HG03457 (cell line): ENCODE measurements around the gene OPTN.
"Not testable (repeated sequence)": the region's sequence is repeated elsewhere in the genome, so short reads cannot be mapped to it uniquely, and the experiment has no call there.

ENCODE experiments used
- ATAC-seq: cut with Tn5 transposase; IDR thresholded peaks from one replicate; pipeline ENCODE4 v1.9.1; 2021; ENCODE audit warnings: moderate number of reproducible peaks; ENCODE audit not compliant: unreplicated experiment

The OPTN gene

GRCh38 chr10:13118784-13119410 is 18.9 kb downstream of the OPTN start:
- ATAC-seq = no peak

- ATAC-seq = no peak
Observed at GRCh38 chr10:13120786-13121499, 21.0 kb downstream of the OPTN start.

DNA sequence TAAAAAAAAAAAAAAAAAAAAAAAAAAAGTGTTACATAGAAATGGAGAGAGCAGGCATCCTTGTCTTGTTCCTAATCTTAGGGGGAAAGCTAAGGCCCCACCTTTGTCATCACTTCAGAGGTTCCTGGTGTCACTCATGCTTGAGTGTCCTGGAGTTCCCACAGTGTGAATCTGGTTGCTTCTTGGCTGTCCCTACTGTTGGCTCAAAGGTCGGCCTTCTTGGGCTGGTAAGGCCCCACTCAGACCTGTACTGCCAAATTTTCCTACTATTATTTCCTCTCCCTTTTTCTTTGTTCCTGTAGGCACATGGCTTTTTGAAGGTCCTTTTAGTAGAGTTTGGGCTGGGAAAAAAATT is 21.5 kb downstream of the OPTN start:
- ATAC-seq = no peak

DNA sequence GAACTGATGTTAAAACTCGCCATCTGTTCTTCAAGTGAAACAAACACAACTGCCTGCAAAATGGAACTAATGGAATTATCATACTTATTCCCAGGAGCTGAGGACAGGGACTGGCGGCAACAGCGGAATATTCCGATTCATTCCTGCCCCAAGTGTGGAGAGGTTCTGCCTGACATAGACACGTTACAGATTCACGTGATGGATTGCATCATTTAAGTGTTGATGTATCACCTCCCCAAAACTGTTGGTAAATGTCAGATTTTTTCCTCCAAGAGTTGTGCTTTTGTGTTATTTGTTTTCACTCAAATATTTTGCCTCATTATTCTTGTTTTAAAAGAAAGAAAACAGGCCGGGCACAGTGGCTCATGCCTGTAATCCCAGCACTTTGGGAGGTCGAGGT is 36.7 kb downstream of the OPTN start:
- no peak for ATAC-seq

DNA sequence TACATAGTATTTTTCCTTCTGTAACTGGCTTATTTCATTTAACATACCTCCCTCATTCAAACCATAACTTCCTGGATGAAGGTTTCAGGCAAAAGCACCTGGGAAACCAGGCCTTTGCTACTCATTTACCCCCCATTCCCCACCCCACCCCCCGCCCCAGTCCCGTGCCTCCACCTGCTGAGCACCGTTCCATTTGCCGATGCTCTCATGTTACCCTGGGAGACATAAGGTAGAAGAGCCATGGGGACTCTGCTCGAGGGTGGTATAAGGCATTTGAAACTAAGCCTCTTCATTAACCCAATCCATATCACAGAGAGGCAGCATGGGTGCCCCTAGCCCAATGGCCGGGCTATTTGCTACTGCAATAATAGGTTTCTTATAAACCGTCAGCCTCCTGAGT is 39.2 kb downstream of the OPTN start:
- no peak for ATAC-seq

DNA sequence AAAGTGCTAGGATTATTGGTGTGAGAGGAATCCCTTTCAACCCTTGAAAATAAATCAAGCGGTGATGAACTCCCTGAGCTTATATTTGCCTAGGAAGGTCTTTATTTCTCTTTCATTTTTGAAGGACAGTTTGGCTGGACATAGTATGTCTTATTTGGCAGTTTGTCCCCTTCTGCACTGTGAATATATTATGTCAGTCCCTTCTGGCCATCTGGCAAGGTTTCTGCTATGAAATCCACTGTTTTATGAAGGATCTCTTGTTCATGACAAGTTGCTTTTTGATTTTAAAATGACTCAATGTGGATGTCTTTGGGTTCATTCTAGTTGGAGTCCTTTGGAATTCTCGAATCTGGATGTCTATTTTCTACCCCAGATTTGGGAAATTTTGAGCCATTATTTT is 39.7 kb downstream of the OPTN start:
- no peak for ATAC-seq

GRCh38 chr10:13140627-13141190 is 40.7 kb downstream of the OPTN start:
- ATAC-seq = no peak

DNA sequence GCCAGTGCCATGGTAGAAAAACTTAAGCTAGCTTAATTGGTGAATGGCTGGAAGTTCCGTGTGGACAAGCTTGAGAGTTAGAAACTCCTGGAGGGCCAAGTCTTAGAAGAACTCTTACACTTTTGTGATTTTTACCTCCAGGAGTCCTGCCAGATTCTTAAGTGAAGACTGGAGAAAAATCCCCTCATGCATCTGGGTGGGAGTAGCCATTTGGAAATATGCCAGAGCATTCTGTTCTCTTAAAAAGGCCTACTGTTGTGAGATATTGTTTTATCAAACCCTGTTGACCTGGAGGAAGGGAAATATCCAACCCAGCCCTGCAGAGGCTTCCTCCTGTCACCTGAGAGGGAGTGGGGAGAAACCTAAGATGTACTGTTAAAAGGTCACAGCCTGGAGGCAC is 43.8 kb downstream of the OPTN start:
- no peak for ATAC-seq

- no peak for ATAC-seq
Observed at GRCh38 chr10:13144814-13145213, 44.9 kb downstream of the OPTN start.

- no peak for ATAC-seq
Observed at GRCh38 chr10:13146379-13146778, 46.4 kb downstream of the OPTN start.

GRCh38 chr10:13147161-13147560 is 47.2 kb downstream of the OPTN start:
- no peak for ATAC-seq

GRCh38 chr10:13152296-13152695 is 52.3 kb downstream of the OPTN start:
- no peak for ATAC-seq

DNA sequence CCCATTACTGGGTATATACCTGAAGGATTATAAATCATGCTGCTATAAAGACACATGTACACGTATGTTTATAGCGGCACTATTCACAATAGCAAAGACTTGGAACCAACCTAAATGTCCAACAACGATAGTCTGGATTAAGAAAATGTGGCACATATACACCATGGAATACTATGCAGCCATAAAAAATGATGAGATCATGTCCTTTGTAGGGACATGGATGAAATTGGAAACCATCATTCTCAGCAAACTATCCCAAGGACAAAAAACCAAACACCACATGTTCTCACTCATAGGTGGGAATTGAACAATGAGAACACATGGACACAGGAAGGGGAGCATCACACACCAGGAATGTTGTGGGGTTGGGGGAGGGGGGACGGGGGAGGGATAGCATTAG is 55.9 kb downstream of the OPTN start:
- not testable (repeated sequence) for ATAC-seq

- ATAC-seq = no peak
Observed at GRCh38 chr10:13158401-13158800, 58.4 kb downstream of the OPTN start.

GRCh38 chr10:13160934-13161856 is 61.2 kb downstream of the OPTN start, which contains the start of gene MCM10:
Gene MCM10 (plus strand): TSS chr10:13161558. CDS start chr10:13164203, 2,645 bp downstream.
- peak; percentile 99 for ATAC-seq

DNA sequence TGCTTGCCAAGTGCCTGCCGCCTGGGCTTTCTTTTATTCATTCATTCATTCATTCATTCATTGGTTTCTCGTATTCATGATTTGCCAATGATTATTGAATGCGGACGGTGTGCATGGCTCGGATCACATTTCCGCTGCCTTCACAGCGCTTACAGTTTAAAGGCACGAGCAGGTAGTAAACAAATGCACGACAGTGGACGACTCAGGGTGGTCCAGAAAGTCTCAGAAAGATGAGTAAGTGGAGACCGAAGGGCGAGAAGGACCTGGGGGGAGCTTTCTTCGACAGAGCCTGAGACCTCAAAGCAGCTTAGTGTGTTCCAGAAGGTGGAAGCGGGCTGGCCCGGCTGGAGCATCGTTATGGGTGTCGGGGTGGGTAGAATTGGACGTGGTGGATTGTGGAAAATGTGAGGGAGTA is 61.9 kb downstream of the OPTN start:
- no peak for ATAC-seq

DNA sequence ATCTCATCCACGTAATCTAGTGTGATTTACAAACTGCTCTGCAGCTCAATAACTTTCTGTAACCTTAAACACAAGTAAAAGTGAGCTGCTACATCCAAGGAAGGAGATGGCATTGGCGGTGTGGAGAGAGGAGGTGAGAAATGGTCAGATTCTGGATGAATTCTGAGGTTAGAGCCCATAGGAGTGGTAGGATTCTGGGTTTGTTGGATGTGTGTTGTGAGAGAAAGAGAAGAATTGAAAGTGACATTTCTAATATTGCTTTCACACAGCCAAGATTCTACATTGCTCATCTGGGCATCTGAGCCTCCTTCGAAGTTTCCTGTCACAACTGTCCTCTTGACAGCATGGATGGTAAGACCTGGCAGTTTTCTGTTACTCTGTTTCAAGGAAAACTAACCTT is 63.9 kb downstream of the OPTN start:
- ATAC-seq = no peak

- ATAC-seq = no peak
Observed at GRCh38 chr10:13165177-13165576, 65.2 kb downstream of the OPTN start.

DNA sequence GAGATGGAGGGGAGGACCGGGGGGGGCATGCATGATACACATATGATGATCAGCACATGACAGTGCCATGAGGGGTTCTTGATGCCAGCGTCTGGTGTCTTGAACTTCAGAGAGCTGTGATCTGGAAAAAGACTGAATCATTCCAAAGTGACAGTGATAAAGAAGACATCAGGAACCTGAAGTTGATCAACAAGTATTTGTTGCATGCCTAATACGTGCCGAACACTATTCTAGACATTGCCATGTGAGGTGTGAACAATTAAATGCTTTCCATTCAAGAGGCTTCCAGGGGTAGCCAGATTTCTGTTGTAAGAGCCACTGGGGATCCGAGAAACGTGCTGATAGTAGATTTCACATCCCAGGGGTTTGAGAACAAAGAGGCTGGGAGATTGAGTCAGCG is 67.6 kb downstream of the OPTN start:
- ATAC-seq = no peak

DNA sequence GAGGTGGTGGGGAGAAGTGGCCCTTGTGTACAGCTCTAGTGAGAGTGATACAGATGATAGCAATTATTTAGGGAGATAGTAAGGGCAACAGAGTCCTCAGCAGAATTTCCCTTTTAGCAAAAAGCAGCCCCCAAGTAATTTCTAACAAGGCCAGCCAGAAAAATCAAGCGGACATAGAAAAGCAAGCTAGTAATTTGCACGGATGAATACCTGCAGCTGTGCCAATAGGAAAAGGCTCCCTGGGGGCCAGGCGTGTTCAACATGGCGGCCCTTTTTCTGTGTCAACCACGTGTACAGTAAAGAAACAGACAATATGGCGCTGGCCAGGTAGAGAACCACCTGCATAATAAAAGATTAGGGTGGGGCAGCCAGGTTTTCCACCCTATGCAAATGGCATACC is 68.8 kb downstream of the OPTN start:
- ATAC-seq = no peak

DNA sequence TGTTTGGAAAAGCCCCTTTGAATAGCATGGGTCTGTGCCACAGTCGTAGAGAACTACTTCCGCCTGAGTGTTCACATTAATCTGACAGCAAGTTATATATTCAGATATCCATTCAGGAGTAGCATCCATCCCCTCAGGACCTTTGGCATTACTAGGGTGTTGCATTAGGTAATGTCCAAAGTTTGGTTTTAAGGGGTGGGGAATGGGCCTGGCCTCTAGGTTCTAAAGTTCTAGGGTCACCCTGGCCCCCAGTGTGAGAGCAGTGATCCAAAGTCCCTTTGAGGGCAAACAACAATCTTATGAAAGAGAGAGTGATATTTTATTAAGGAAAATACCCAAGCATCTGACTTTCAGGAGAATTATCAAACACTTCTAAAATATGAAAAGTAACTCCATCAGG is 73.7 kb downstream of the OPTN start:
- no peak for ATAC-seq
